SK-N-SH (cell line): Measurements from ENCODE around the gene TMEM127.

Source experiments
- FOXM1 ChIP-seq: IDR thresholded peaks from 2 replicates; pipeline ENCODE4 v1.4.0; 2012; ENCODE audit warnings: low read depth, mild to moderate bottlenecking
- GATA2 ChIP-seq: sonication (generic); formaldehyde crosslinking; IDR thresholded peaks from 2 replicates; pipeline ENCODE4 v1.5.0; 2020; ENCODE audit warnings: mild to moderate bottlenecking, missing genetic modification reagents
- TEAD4 ChIP-seq: IDR thresholded peaks from 2 replicates; pipeline ENCODE4 v1.4.0; 2012; ENCODE audit warnings: mild to moderate bottlenecking, borderline replicate concordance; ENCODE audit not compliant: insufficient read depth

GRCh38 chr2:96306370-96306769 is 40.6 kb upstream of the TMEM127 start:
- TF ChIP-seq TEAD4 (no peak), GATA2 (CRISPR knock-in tag) (no peak), FOXM1 (no peak)
